ENCODE results near the gene LILRB5. TPM values are rescaled to one million over a fixed set of nuclear protein-coding genes. Genes with fewer than 3 reads are reported as not detected.

Gene LILRB5
- total and polyA plus RNA-seq, 2 of the 8 experiments (the other 6 are each of a cell fraction or from before 2014, with no cell fraction given), result 0.05 TPM; not detected in 1

DNA sequence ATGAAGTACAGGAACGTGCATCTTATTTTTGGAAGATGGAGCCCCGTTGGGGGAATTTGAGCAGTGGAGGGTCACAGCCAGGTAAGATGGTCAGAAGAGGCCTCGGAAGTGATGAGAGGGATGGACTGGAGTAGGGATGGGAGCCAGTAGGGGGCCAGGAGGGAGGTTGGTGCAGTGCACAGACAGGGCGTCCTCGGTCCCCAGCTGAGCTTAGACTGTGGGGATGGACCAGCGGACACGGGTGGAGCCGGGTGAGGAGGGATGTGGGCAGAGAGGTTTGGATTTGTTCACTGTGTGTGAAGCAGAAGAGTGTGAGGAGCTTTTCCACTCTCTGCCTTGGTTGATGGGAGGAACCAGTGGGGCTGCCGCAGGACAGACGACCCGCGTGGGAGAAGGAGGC is 45.8 kb downstream of the LILRB5 start (continued):
- no peak for TF ChIP-seq CHD1 (IDR thresholded peaks at IDR 0.05; ENCODE audit: low read depth, low read length)
- no peak; the same call in 1 of the 2 replicates for TF ChIP-seq POLR2AphosphoS5 (IDR thresholded peaks at IDR 0.05; ENCODE audit: low read depth, low read length)

Measured in H1 (cell line).